ENCODE measurements around the gene SLC9B1.
A peak's percentile ranks its signal among the peaks of the same experiment; 100 is the strongest.

Gene SLC9B1

DNA sequence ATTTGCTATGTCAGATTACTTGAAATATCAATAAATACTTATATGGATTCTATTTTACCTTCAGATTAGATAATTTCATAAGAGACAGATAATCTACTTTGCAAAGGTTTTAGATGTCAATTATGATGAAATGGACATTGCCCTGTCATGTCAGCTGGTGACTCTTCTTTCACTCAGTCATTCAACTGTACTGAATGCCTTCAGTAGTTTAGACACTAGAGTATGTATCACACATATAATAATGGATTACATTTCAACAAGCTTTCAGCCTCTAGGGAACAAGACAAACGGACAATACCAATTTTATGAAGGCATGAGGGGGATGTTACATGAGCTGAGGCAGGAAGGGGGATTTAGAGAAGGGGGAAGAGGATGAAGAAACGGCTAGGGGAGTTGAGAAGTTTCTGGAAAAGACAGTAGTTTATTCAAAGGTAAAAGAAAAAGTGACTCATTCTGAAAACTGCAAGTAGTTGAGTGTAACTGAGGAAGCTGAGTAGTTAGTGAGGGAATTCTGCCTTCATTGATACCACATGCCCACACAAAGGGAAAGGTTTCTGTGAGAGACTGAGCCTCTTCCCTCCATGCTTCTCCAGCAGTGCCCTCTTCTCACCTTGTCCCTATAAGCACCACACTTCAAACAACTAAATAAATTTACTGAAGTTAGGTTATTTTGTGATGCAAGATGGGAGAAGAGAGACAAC, 31.4 kb upstream of the SLC9B1 start:
- H3K4me1 ChIP-seq (ENCODE audit: control insufficient read depth, low read length): peaks cover 11% of the 10 kb centered on the region
- no peaks in the 10 kb centered on the region for H3K79me2 ChIP-seq (ENCODE audit: control insufficient read depth, low read length)
- H3K9me2 ChIP-seq (replicated peaks; ENCODE audit: control insufficient read depth, low read length): no peaks in the 10 kb centered on the region
- H3F3A ChIP-seq (ENCODE audit: control insufficient read depth, insufficient read depth): peaks cover 7% of the 10 kb centered on the region; the same call in 1 of the 2 replicates
- peaks cover 42% of the 10 kb centered on the region for H3K36me3 ChIP-seq (ENCODE audit: control insufficient read depth, low read length)
- no peaks in the 10 kb centered on the region for H3K9me3 ChIP-seq (ENCODE audit: control insufficient read depth, insufficient read depth, low read length)
- H3K27ac ChIP-seq (ENCODE audit: low read depth, low read length): no peak overlapping the region
- no peak overlapping the region for H3K4me3 ChIP-seq (ENCODE audit: low read length)
- H4K20me1 ChIP-seq (ENCODE audit: control insufficient read depth, insufficient read depth, low read depth, low read length): no peaks in the 10 kb centered on the region
- no peak overlapping the region for H3K4me2 ChIP-seq (ENCODE audit: low read length)
- no peaks in the 10 kb centered on the region for H3K27me3 ChIP-seq (ENCODE audit: control insufficient read depth, low read length)
- TF ChIP-seq EZH2phosphoT487 (IDR thresholded peaks at IDR 0.05; ENCODE audit: borderline replicate concordance, low read length) (no peak), CTCF (IDR thresholded peaks at IDR 0.05; ENCODE audit: low read depth, low read length, poor library complexity, severe bottlenecking) (no peak)

DNA sequence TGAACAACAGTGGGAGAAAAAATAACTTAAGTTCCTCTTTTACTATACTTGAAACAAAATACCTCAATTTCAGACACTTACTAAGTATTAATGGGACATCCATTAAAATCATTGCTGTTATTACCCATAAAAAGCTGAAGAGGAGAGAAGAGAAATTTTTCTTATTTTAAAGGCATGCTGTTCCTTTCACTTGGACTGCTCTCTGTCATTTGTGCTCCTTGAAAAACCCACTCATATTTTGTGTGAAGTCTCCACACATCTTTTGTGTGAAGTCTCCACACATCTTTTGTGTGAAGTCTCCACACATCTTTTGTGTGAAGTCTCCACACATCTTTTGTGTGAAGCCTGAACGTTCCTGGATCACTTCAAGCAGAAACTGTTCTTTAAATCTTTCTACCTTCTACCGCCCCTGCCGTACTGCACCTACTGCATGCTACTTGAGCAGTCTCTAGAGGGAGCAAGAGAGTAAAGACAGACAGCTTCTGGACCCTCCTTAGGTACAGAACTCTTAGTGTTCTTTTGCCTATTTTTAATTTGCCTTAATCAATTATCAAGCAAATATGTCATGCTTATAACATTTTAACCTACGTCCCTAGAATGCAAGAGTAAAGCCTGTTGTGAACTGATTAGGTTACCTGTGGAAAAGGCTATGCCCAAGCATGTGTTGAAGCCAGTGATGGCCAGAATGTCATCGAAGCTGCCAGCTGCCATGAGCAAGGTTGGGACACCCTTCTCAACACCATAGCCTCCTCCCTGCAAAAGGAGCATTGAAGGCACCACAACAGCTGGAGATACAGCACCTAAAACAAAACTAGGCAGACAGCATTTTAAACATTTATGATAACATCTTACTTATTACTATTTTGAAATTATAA, 27.1 kb upstream of the SLC9B1 start:
- no peaks in the 10 kb centered on the region for H4K20me1 ChIP-seq (ENCODE audit: control insufficient read depth, insufficient read depth, low read depth, low read length)
- H3K27me3 ChIP-seq (ENCODE audit: control insufficient read depth, low read length): no peaks in the 10 kb centered on the region
- TF ChIP-seq EZH2phosphoT487 (IDR thresholded peaks at IDR 0.05; ENCODE audit: borderline replicate concordance, low read length): no peak
- peak; percentile 91 for TF ChIP-seq CTCF (IDR thresholded peaks at IDR 0.05; ENCODE audit: low read depth, low read length, poor library complexity, severe bottlenecking)
- H3K27ac ChIP-seq (ENCODE audit: low read depth, low read length): no peak overlapping the region
- H3K4me1 ChIP-seq (ENCODE audit: control insufficient read depth, low read length): peaks cover 13% of the 10 kb centered on the region
- peaks cover 61% of the 10 kb centered on the region for H3K36me3 ChIP-seq (ENCODE audit: control insufficient read depth, low read length)
- no peaks in the 10 kb centered on the region for H3K9me2 ChIP-seq (replicated peaks; ENCODE audit: control insufficient read depth, low read length)
- H3K79me2 ChIP-seq (ENCODE audit: control insufficient read depth, low read length): no peaks in the 10 kb centered on the region
- H3K4me2 ChIP-seq (ENCODE audit: low read length): peak overlapping the region; percentile 60
- peaks cover 7% of the 10 kb centered on the region; the same call in 1 of the 2 replicates for H3F3A ChIP-seq (ENCODE audit: control insufficient read depth, insufficient read depth)
- no peak overlapping the region for H3K4me3 ChIP-seq (ENCODE audit: low read length)
- no peaks in the 10 kb centered on the region for H3K9me3 ChIP-seq (ENCODE audit: control insufficient read depth, insufficient read depth, low read length)

DNA sequence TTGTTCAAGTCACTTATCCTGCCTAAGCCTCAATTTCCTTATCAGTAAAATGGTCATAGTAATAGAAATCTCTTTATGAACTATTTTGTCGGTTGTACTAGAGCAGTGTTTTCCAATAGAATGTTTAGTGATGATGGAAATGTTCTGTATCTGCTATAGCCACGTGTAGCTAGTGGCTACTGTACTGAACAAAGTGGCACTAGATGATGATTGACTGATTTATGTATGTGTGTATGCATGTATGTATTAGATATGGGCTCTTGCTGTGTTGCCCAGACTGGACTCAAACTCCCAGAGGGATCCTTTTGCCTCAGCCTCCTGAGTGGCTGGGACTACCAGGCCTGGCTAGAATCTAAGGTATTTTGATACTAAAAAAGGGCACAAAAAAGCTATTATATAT, 24.7 kb upstream of the SLC9B1 start:
- Histone ChIP-seq H3K9me3 (ENCODE audit: control insufficient read depth, insufficient read depth, low read length) (no peaks in the 10 kb centered on the region), H3F3A (ENCODE audit: control insufficient read depth, insufficient read depth) (no peaks in the 10 kb centered on the region), H3K9me2 (replicated peaks; ENCODE audit: control insufficient read depth, low read length) (no peaks in the 10 kb centered on the region), H3K27ac (ENCODE audit: low read depth, low read length) (no peak overlapping the region), H3K79me2 (ENCODE audit: control insufficient read depth, low read length) (no peaks in the 10 kb centered on the region), H3K27me3 (ENCODE audit: control insufficient read depth, low read length) (no peaks in the 10 kb centered on the region), H3K4me3 (ENCODE audit: low read length) (no peak overlapping the region), H4K20me1 (ENCODE audit: control insufficient read depth, insufficient read depth, low read depth, low read length) (no peaks in the 10 kb centered on the region), H3K36me3 (ENCODE audit: control insufficient read depth, low read length) (peaks cover 47% of the 10 kb centered on the region), H3K4me2 (ENCODE audit: low read length) (no peak overlapping the region), H3K4me1 (ENCODE audit: control insufficient read depth, low read length) (peaks cover 13% of the 10 kb centered on the region)
- TF ChIP-seq CTCF (IDR thresholded peaks at IDR 0.05; ENCODE audit: low read depth, low read length, poor library complexity, severe bottlenecking): no peak
- no peak for TF ChIP-seq EZH2phosphoT487 (IDR thresholded peaks at IDR 0.05; ENCODE audit: borderline replicate concordance, low read length)
